Central memory CD8-positive, alpha-beta T cell (primary cell): ENCODE data around the gene MYBPC3.
"Not testable (repeated sequence)": the region's sequence is repeated elsewhere in the genome, so short reads cannot be mapped to it uniquely, and the experiment has no call there.

ENCODE experiments used
- ATAC-seq: fragments of 150-1000 bp; cut with Tn5 transposase; replicated peaks from 2 replicates; pipeline ENCODE4 v1.10.0; 2022; ENCODE audit warnings: mild to moderate bottlenecking, moderate FRiP score, moderate number of reproducible peaks; ENCODE audit not compliant: poor library complexity, severe bottlenecking; ENCODE audit errors: extremely low read depth
- DNase-seq, 2 donors: peaks; one replicate each; pipeline ENCODE4 v3.0.0; 2021; ENCODE audit warnings: low spot score in 2 of 2
- H3K27ac Mint-ChIP-seq: one replicate; pipeline ENCODE4 v1.8.0; 2022; ENCODE audit warnings: low read depth, mild to moderate bottlenecking, moderate library complexity, mixed read lengths
- H3K27me3 Mint-ChIP-seq: one replicate; pipeline ENCODE4 v1.8.0; 2022; ENCODE audit warnings: mixed read lengths
- H3K36me3 Mint-ChIP-seq: one replicate; pipeline ENCODE4 v1.8.0; 2022; ENCODE audit warnings: mild to moderate bottlenecking, moderate library complexity, mixed read lengths; ENCODE audit not compliant: insufficient read depth
- H3K4me1 Mint-ChIP-seq: one replicate; pipeline ENCODE4 v1.8.0; 2022; ENCODE audit warnings: mixed read lengths
- H3K4me3 Mint-ChIP-seq: one replicate; pipeline ENCODE4 v1.8.0; 2022; ENCODE audit warnings: mild to moderate bottlenecking, moderate library complexity, mixed read lengths
- H3K9me3 Mint-ChIP-seq: one replicate; pipeline ENCODE4 v1.8.0; 2022; ENCODE audit warnings: mixed read lengths

MYBPC3 gene

GRCh38 chr11:47337229-47337924 is 15.1 kb downstream of the MYBPC3 start:
- no peak overlapping the region for H3K4me3 Mint-ChIP-seq
- DNase-seq (no peak), ATAC-seq (no peak)
- no peaks in the 10 kb centered on the region for H3K36me3 Mint-ChIP-seq
- H3K4me1 Mint-ChIP-seq, result no peaks in the 10 kb centered on the region
- H3K27ac Mint-ChIP-seq, result no peak overlapping the region
- no peaks in the 10 kb centered on the region for H3K9me3 Mint-ChIP-seq
- H3K27me3 Mint-ChIP-seq, result no peaks in the 10 kb centered on the region

- no peak overlapping the region for H3K4me3 Mint-ChIP-seq
- no peaks in the 10 kb centered on the region for H3K27me3 Mint-ChIP-seq
- H3K9me3 Mint-ChIP-seq, result no peaks in the 10 kb centered on the region
- no peaks in the 10 kb centered on the region for H3K36me3 Mint-ChIP-seq
- no peak overlapping the region for H3K27ac Mint-ChIP-seq
- ATAC-seq (no peak), DNase-seq (no peak)
- no peaks in the 10 kb centered on the region for H3K4me1 Mint-ChIP-seq
Measured at GRCh38 chr11:47336595-47336994, 15.9 kb downstream of the MYBPC3 start.

- H3K4me3 Mint-ChIP-seq, result no peak overlapping the region
- no peaks in the 10 kb centered on the region for H3K9me3 Mint-ChIP-seq
- no peaks in the 10 kb centered on the region for H3K4me1 Mint-ChIP-seq
- DNase-seq (no peak), ATAC-seq (no peak)
- no peak overlapping the region for H3K27ac Mint-ChIP-seq
- H3K27me3 Mint-ChIP-seq, result no peaks in the 10 kb centered on the region
- peaks cover 2% of the 10 kb centered on the region for H3K36me3 Mint-ChIP-seq
Measured at GRCh38 chr11:47335733-47336132, 16.8 kb downstream of the MYBPC3 start.

- not testable (repeated sequence) for DNase-seq, H3K9me3 Mint-ChIP-seq, H3K27ac Mint-ChIP-seq, H3K4me3 Mint-ChIP-seq, ATAC-seq, H3K4me1 Mint-ChIP-seq, H3K27me3 Mint-ChIP-seq, H3K36me3 Mint-ChIP-seq
Measured at GRCh38 chr11:47334699-47335411, 17.6 kb downstream of the MYBPC3 start.

- H3K36me3 Mint-ChIP-seq, result peaks cover 7% of the 10 kb centered on the region
- H3K27ac Mint-ChIP-seq, result no peak overlapping the region
- ATAC-seq (no peak), DNase-seq (no peak)
- no peaks in the 10 kb centered on the region for H3K4me1 Mint-ChIP-seq
- no peaks in the 10 kb centered on the region for H3K27me3 Mint-ChIP-seq
- no peaks in the 10 kb centered on the region for H3K9me3 Mint-ChIP-seq
- H3K4me3 Mint-ChIP-seq, result no peak overlapping the region
Measured at GRCh38 chr11:47333886-47334443, 18.5 kb downstream of the MYBPC3 start.

- DNase-seq, result no peak
- Mint-ChIP-seq H3K27ac (no peak overlapping the region), H3K36me3 (peaks cover 9% of the 10 kb centered on the region), H3K4me1 (no peaks in the 10 kb centered on the region), H3K9me3 (no peaks in the 10 kb centered on the region), H3K27me3 (no peaks in the 10 kb centered on the region), H3K4me3 (no peak overlapping the region)
- no peak for ATAC-seq
Measured at GRCh38 chr11:47333526-47333845, 19.0 kb downstream of the MYBPC3 start.

GRCh38 chr11:47332791-47333525 is 19.5 kb downstream of the MYBPC3 start:
- DNase-seq, result no peak
- no peaks in the 10 kb centered on the region for H3K9me3 Mint-ChIP-seq
- H3K27me3 Mint-ChIP-seq, result no peaks in the 10 kb centered on the region

GRCh38 chr11:47332303-47332711 is 20.2 kb downstream of the MYBPC3 start:
- H3K36me3 Mint-ChIP-seq, result peaks cover 11% of the 10 kb centered on the region
- DNase-seq (no peak), ATAC-seq (no peak)
- H3K9me3 Mint-ChIP-seq, result no peaks in the 10 kb centered on the region
- no peaks in the 10 kb centered on the region for H3K27me3 Mint-ChIP-seq
- no peaks in the 10 kb centered on the region for H3K4me1 Mint-ChIP-seq
- H3K27ac Mint-ChIP-seq, result no peak overlapping the region
- H3K4me3 Mint-ChIP-seq, result no peak overlapping the region

More at GRCh38 chr11:47332791-47333525, 19.5 kb downstream of the MYBPC3 start:
- Mint-ChIP-seq H3K4me3 (no peak overlapping the region), H3K4me1 (no peaks in the 10 kb centered on the region), H3K27ac (no peak overlapping the region), H3K36me3 (peaks cover 9% of the 10 kb centered on the region)
- no peak for ATAC-seq

GRCh38 chr11:47331454-47332302 is 20.8 kb downstream of the MYBPC3 start:
- Mint-ChIP-seq H3K4me1 (no peaks in the 10 kb centered on the region), H3K4me3 (no peak overlapping the region), H3K27ac (no peak overlapping the region), H3K9me3 (no peaks in the 10 kb centered on the region), H3K36me3 (peaks cover 12% of the 10 kb centered on the region), H3K27me3 (no peaks in the 10 kb centered on the region)
- no peak for ATAC-seq
- DNase-seq, result no peak

GRCh38 chr11:47329987-47330931 is 22.2 kb downstream of the MYBPC3 start:
- Mint-ChIP-seq H3K4me1 (peaks cover 5% of the 10 kb centered on the region), H3K36me3 (peaks cover 22% of the 10 kb centered on the region), H3K27ac (no peak overlapping the region), H3K27me3 (no peaks in the 10 kb centered on the region), H3K4me3 (no peak overlapping the region), H3K9me3 (no peaks in the 10 kb centered on the region)
- DNase-seq, result no peak
- ATAC-seq, result no peak

GRCh38 chr11:47329431-47329986 is 23.0 kb downstream of the MYBPC3 start:
- Mint-ChIP-seq H3K9me3 (no peaks in the 10 kb centered on the region), H3K36me3 (peaks cover 28% of the 10 kb centered on the region), H3K27ac (no peak overlapping the region), H3K4me1 (peaks cover 12% of the 10 kb centered on the region), H3K4me3 (no peak overlapping the region), H3K27me3 (no peaks in the 10 kb centered on the region)
- DNase-seq (no peak), ATAC-seq (no peak)
